Effector CD8-positive, alpha-beta T cell (primary cell): ENCODE data around the gene CCDC182.

Experiments used
- DNase-seq: peaks from one replicate; lab custom pipeline; 2025; lab: John Stamatoyannopoulos, UW

The CCDC182 gene

GRCh38 chr17:57727630-57728175 lies 17.4 kb downstream of the CCDC182 start:
- DNase-seq, result no peak

GRCh38 chr17:57726838-57727237 lies 18.3 kb downstream of the CCDC182 start:
- no peak for DNase-seq

DNA sequence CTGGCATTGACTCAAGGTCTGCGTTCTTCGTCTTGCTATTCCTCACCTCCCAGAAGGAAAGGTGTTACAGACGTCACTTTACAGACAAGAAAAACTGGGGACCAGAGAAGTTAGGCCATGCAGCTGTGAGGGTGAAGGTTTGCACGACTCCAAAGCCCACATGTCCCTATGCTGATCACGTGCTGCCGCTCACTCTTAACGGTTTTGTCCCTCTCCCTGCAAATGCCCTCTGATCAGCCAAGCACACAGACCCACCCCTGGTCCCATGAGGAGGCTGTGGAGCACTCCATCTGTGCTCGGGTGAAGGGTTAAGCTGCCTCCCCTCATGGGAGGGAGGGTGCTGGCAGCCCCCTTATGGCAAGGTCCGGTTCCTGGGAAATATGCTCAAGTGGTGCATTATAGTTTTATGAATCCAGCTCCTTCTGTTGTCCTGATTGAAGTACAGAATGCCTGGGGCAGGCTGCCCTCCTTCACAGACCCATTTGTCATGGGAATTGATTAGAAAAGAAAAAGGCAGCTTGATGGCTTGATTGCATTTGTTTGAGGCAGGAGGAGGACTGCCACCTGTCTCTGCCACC lies 18.8 kb downstream of the CCDC182 start:
- DNase-seq, result no peak

DNA sequence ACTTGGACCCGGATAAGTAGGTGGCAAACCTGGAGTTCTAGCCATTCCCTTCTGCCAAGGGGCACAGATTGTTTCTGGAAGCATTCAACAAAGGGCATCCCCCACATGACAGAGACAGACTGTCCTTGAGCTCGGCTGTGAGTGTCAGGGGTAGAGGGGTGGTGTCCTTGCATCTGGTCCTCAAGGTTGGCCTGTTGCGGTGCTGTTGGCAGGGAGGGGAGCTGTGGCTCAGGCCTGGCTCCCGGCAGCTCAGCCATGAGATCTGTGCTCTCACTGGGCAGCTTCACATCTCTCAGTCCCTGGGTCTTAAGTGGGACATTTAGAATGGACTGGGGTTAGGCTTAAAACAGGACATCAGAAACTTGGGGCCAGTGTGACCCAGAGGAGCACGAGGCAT lies 20.4 kb downstream of the CCDC182 start:
- no peak for DNase-seq

DNA sequence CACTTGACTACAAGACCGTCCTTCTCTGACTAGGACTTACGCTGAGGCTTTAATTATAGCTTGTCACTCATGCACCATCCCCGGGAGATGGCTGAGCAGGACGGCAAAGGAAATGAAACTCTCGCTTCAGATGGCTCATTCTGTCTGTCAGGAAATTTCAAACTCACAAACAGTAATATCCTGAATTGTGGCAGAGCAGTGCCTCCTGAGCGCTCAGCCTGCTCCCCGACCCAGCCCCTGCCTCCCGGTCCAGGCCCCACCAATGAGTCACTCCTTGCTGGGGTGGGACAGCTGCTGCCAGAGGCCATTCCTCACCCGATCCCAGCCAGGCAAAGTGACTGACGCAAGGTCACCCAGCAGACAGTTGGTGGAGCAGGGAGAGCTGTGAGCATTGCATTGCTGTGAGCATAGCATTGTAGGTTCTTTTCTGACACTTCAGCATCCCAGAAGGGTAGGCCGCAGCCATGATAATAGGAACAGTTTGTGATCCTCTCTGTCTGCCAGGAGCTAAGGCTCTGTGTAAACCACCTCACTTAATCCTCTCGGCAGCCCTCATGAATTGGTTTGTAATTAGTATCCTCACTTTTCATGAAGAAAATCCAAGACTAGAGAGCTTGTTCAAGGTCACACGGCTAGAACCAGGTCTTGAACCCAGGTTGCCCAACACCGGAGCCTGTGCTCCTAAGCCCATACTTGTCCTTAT lies 20.9 kb downstream of the CCDC182 start:
- DNase-seq, result no peak

DNA sequence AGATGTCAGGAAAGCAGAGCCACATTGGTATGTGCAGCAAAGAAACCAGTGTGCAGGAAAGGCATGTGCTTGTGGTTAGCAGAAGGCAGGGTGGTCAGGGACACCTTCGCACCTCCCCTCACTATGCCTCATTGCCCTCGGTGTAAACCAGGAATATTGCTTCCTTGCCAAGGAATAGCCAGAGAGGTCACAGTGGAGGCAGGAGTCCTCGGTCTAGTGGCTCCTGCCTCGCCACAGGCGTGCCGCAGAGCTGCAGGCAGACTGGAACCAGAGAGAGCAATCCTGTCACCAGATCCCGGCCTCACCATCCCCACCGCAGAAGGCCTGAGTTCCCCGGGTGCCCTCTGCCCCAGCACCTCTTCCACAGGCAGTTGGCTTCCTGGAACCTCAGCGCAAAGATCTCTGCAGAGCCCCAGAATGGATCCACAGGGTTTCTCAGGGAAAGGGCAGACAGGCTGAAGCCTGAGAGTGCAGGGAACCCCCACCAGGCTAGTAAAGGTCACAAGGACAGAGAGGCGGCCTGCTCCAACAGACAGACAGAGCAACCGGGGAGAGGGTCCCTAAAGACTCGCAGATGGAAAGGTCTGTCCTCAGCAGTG lies 21.6 kb downstream of the CCDC182 start:
- DNase-seq, result no peak

DNA sequence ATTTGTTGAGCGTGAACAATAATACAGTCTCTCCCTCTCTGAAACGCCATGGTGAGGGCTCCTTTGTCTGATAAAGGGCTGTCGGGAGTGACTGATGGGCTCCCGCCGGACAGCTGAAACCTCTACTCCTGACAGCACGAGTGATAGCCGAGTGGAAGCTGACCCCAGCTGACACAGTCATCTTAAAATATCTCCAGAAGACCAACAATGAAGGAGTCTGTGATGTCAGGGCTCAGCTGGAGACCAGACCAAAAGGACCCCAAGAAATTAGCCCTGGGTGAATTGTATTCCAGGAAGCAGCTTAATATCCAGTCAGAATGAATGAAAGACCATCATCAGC lies 22.4 kb downstream of the CCDC182 start:
- no peak for DNase-seq

- DNase-seq, result no peak
Measured at GRCh38 chr17:57721967-57722703, 23.0 kb downstream of the CCDC182 start.

- no peak for DNase-seq
Measured at GRCh38 chr17:57720386-57721035, 24.6 kb downstream of the CCDC182 start.

- DNase-seq, result no peak
Measured at GRCh38 chr17:57718878-57719277, 26.2 kb downstream of the CCDC182 start.

DNA sequence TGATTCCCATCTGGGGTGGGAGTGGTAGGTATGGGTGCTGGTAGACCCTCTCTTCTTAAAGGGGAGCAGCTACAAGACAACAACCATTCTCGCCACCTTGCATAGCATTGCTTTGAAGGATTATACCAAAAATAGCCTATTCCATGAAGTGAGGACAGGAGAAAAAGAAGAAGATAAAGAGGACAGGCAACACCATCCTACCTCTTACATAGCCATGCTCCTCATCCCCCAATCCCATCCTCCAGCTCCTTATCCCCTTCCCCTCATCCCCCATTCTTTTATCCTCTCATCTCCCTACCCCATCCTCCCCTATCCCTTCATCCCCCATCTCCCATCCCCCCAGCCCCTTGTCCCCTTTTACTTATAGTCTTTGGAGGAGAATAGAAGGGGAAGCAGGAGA lies 29.1 kb downstream of the CCDC182 start:
- DNase-seq, result no peak

DNA sequence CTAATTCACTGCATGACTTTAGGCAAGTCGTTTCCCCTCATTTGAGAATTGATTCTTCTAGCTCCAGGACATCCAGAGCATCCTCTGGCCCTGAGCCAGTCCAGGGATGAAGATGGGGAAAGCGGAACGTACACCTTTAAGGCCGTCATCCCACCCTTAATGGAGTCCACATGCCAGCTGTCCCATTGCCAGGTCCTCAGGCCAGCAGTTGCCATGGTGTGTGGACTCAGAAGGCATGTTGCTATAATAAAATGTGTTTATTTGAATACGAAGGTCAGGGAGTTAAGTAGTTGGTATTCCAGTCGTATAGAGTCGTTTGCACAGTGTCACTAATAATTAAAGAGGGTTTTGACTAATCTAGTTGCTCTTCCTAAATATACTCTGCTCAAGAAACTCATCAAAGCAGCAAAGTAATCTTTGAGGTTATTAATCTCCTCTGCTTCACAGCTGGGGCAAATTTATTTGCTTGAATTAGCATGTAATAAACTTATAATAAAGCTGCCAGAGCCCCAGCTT lies 30.4 kb downstream of the CCDC182 start:
- no peak for DNase-seq

DNA sequence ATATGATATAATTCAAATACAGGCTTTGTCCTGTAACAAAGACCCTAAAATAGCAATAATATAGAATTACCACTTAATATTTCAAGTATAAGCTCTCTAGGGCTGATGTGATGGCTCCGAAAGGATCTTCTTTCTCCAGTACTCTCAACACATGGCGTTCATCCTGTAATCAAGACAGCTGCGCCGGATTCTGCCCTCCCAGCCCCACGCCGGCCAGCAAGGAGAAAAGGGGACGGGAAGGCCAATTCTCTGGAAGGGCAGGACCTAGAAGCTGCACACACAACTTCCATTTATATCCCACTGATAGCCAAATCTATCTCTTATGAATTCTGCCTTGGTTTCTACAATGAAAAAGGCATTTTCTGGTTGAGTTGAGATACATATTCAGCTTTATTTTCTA lies 32.0 kb downstream of the CCDC182 start:
- no peak for DNase-seq

DNA sequence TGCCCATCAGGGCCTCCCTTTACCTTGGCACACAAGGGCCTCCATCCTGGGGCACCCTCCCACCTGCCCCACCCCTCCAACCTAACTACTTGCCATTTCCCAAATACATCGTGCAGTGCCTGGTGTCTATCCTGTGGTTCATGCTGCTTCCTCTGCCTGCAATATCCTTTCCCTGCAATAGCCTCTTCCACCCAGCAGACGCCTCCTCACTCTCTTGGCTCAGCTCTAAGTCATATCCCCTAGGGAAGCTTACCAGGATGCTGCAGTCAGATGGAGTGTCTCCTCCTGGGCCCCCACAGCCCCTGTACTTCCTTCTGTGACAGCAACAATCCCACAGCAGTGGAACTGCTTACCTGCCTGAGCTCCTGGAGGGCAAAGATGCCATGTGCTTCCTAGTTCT lies 36.7 kb downstream of the CCDC182 start:
- no peak for DNase-seq

GRCh38 chr17:57707892-57708291 lies 37.2 kb downstream of the CCDC182 start:
- no peak for DNase-seq

DNA sequence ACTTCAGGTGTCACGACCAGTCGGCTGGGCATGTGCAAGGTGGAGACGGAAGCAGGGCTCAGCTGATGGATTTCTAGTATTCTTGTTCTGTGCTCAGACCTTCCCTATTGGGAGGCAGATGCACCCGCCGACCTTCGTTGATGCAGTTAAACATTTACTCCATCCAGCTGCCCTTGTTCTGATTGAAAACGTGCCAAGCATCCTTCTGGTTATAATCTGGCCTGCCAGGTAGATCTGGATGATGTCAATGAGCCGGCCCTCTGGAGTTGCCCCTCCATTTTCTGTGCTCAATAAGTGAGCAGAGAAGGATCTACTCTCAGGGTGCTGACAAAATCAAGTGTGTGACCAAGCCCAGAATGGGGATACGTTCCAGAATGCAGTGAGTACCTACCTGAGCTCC lies 38.3 kb downstream of the CCDC182 start:
- DNase-seq, result no peak

- DNase-seq, result no peak
Measured at GRCh38 chr17:57705921-57706695, 39.0 kb downstream of the CCDC182 start.

DNA sequence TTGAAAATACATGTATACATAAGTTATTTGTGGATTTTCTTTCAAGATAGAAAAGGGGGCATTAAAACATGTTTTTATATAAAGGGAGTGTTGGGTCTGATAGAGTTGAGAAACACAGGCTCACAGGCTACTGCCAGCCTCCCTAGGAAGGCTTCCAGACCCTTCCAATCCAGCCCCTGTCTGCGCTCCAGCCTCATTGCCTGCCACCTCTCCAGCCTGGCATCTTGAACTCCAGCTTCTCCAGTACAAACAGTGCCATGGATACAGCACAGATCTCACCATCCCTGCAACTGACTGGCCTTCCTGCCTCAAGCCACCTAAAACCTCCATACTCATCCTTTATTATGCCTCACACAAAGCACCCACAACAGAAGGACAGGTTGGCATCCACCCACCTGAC lies 40.7 kb downstream of the CCDC182 start:
- no peak for DNase-seq

GRCh38 chr17:57703273-57703672 lies 41.8 kb downstream of the CCDC182 start:
- no peak for DNase-seq

GRCh38 chr17:57701124-57701523 lies 44.0 kb downstream of the CCDC182 start:
- DNase-seq, result no peak

DNA sequence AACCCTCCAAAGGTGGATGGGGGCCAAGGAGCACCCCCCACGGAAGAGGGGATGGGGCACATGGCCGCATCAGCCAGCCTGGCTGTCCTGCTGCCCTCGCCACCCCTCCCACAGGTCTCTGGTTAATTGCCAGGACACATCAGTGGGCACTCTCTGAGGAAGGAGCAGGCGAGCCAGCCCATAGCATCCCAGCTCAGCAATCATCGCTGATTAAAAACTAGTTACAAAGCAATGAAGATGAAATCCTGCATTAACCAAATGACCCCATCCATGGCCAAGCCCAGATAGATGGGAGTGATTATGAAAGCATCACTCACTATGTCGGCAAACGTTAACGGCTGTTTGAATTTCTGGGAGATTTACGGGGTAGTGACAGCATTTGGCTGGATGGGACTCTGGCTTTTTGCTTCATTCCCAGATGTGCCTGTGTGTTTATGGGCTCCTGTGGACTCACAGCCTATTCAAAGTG lies 45.3 kb downstream of the CCDC182 start:
- no peak for DNase-seq
